ENCODE data around the gene CLDN9.
"Not testable (repeated sequence)": the region's sequence is repeated elsewhere in the genome, so short reads cannot be mapped to it uniquely, and the experiment has no call there.

- TF ChIP-seq, protein P1, sequence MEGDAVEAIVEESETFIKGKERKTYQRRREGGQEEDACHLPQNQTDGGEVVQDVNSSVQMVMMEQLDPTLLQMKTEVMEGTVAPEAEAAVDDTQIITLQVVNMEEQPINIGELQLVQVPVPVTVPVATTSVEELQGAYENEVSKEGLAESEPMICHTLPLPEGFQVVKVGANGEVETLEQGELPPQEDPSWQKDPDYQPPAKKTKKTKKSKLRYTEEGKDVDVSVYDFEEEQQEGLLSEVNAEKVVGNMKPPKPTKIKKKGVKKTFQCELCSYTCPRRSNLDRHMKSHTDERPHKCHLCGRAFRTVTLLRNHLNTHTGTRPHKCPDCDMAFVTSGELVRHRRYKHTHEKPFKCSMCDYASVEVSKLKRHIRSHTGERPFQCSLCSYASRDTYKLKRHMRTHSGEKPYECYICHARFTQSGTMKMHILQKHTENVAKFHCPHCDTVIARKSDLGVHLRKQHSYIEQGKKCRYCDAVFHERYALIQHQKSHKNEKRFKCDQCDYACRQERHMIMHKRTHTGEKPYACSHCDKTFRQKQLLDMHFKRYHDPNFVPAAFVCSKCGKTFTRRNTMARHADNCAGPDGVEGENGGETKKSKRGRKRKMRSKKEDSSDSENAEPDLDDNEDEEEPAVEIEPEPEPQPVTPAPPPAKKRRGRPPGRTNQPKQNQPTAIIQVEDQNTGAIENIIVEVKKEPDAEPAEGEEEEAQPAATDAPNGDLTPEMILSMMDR (IDR thresholded peaks at IDR 0.05; ENCODE audit: low read length), result not testable (repeated sequence)
- TF ChIP-seq EZH2 (optimal IDR thresholded peaks at IDR 0.05; ENCODE audit: low read depth, low read length); EZH2phosphoT487 (IDR thresholded peaks at IDR 0.05; ENCODE audit: low read length): not testable (repeated sequence)
Observed at GRCh38 chr16:3055734-3056115, 43.0 kb downstream of the CLDN9 start.

Measured in MM.1S (cell line).